IPS DF 4.7 (cell line): Measurements from ENCODE around the gene EID2.

Source experiments
- DNase-seq: peaks from one replicate; pipeline ENCODE4 v3.0.0-alpha.2; 2013; ENCODE audit warnings: low spot score; ENCODE audit errors: extremely low read depth

EID2 gene

GRCh38 chr19:39502640-39503417 is 37.1 kb downstream of the EID2 start:
- no peak for DNase-seq

GRCh38 chr19:39501340-39501739 is 38.6 kb downstream of the EID2 start:
- no peak for DNase-seq

- no peak for DNase-seq
Observed at GRCh38 chr19:39500543-39500942, 39.4 kb downstream of the EID2 start.

- DNase-seq = no peak
Observed at GRCh38 chr19:39499932-39500331, 40.0 kb downstream of the EID2 start.

- DNase-seq = no peak
Observed at GRCh38 chr19:39498798-39499642, 40.9 kb downstream of the EID2 start, which contains the start of gene DLL3. Gene DLL3, plus strand, starts transcription at chr19:39498947. Its CDS starts 28 bp downstream, at chr19:39498975.

GRCh38 chr19:39497996-39498797 is 41.8 kb downstream of the EID2 start:
- no peak for DNase-seq

DNA sequence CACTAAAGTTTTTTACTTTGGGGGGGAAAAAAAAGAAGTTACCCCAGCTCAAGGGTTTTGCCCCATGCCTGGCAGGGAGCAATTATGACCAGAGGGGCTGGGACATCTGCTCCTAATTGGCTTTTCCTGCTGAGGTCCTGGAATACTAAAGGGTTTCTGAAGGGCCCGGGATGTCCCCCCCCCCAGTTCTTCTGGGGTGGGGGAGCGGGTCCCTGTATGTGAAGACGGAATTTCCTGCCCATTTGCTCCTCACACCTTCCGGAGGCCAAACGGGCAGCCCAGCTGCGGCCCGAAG is 42.3 kb downstream of the EID2 start:
- DNase-seq = no peak

DNA sequence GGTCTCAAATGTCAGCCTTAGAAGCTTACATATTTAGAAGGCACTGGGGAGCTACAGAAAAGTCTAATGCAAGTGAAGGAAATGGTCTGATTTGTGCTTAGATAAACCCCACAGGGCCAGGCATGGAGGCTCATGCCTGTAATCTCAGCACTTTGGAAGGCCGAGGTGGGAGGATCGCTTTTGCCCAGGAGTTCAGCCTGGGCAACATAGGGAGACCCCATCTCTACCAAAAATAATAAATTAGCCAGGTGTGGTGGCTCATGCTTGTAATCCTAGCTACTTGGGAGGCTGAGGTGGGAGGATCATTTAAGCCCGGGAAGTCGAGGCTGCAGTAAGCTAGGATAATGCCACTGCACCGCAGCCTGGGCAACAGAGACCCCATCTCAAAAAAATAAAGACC is 43.9 kb downstream of the EID2 start:
- no peak for DNase-seq

DNA sequence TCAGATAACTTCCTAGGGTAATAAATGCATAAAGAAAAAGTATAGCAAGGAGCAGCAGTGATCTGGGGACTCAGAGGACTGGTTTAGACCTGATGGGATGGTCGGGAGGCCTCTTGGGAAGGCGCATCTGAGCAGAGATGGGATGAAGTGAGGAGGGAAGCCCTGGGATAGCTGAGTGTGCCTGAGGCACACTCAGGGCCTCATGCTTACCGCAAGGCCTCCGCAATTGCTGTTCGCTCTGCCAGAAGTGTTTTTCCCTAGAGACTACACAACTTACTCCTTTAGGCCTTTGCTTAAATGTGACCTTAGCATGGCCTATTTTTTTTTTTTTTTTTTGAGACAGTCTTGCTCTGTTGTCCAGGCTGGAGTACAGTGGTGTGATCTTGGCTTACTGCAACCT is 45.3 kb downstream of the EID2 start:
- no peak for DNase-seq

DNA sequence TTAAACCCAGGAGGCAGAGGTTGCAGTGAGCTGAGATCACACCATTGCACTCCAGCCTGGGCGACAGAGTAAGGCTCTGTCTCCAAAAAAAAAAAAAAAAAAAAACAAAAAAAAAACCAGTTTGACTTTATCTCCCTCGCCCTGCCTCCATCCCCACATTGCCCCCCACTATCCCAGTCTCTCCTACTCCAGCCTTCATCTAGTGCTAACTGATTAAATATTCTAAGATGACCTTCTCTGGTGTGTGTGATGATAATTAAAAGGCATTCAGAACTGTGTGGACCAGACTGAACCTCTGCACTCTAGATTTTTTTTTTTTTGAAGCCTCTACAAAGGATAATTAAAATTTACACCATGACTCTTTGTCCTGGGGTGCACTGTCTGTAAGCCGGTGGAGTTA is 47.2 kb downstream of the EID2 start:
- DNase-seq = no peak

GRCh38 chr19:39492225-39492624 is 47.7 kb downstream of the EID2 start:
- no peak for DNase-seq

DNA sequence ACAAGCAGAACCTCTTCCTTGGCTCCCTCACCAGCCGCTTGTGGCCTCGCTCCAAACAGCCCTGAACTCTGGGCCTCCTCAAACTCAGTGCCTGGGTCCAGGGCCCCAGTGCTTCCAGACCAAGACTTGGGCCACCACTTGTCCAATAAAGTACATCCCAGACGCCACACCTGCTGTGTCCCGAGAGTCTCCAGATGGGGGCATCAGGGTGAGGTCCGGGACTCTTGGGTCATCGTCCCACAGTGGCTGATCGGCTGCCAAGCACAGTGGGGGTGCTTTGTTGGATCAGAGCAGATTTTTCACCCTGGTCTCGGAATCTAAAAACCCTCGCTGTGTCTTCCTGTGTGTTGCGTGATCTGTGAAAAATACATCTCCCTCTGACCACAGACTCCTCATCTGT is 50.2 kb downstream of the EID2 start:
- DNase-seq = no peak
